GM12878 (cell line): Measurements from ENCODE around the gene ASPHD1. TPM values are rescaled to one million over a fixed set of nuclear protein-coding genes. Genes with fewer than 3 reads are reported as not detected.

Experiments used
- ATAC-seq: fragments of 200-7000 bp; cut with Tn5 transposase; 3 replicates; pipeline ENCODE4 v1.9.1; 2020; ENCODE audit warnings: mild to moderate bottlenecking, moderate library complexity
- BruUV-seq: library from RNA; stranded (reverse); fragments of 400-500 nt; replicated peaks from 2 replicates; lab custom pipeline; 2021; lab: Mats Ljungman, UMichigan
- CTCF ChIA-PET: fragments of 300-600 bp; sonication (Branson Sonifier 250); formaldehyde crosslinking; extraction: SDS; loops from one replicate; lab custom pipeline; 2021; ENCODE audit warnings: inconsistent platforms; lab: Yijun Ruan, JAX
- POLR2A ChIA-PET: fragments of 350-600 bp; formaldehyde crosslinking; extraction: SDS; loops from one replicate; lab custom pipeline; 2021; ENCODE audit warnings: inconsistent platforms; lab: Charles Lee
- RAD21 ChIA-PET: fragments of 300-600 bp; sonication (Branson Sonifier 250); formaldehyde crosslinking; loops from one replicate; lab custom pipeline; 2023; ENCODE audit warnings: antibody characterized with exemption; ENCODE audit not compliant: unreplicated experiment; lab: Charles Lee
- SMC1A ChIA-PET: fragments of 300-600 bp; sonication (Branson Sonifier 250); formaldehyde crosslinking; loops from one replicate; lab custom pipeline; 2023; ENCODE audit not compliant: unreplicated experiment, uncharacterized antibody; lab: Charles Lee
- DNase-seq: peaks from one replicate; pipeline ENCODE4 v3.0.0-alpha.2; 2011; ENCODE audit warnings: low read depth, low spot score
- FAIRE-seq: peaks from 3 replicates; lab custom pipeline; 2011; peaks lifted over from hg19 to GRCh38; lab: Jason Lieb, UNC
- H2AFZ ChIP-seq: 2 replicates; pipeline ENCODE4 v1.6.0; 2011; ENCODE audit warnings: low read depth, low read length, control low read depth; ENCODE audit not compliant: control insufficient read depth
- H3K27ac ChIP-seq: 2 replicates; pipeline ENCODE4 v1.5.1; 2011; ENCODE audit warnings: control low read depth; ENCODE audit not compliant: control insufficient read depth, insufficient read depth
- H3K27me3 ChIP-seq, 2 experiments: replicated peaks in 1 of 2; 2 replicates each; pipeline versions ENCODE4 v1.6.0 to v1.6.1; 2011; ENCODE audit warnings: low read length in 1 of 2; ENCODE audit not compliant: control insufficient read depth in 2 of 2, insufficient read depth in 2 of 2
- H3K36me3 ChIP-seq, 2 experiments: 2 replicates each; pipeline ENCODE4 v1.5.1; 2011; ENCODE audit warnings: low read length in 1 of 2; ENCODE audit not compliant: control insufficient read depth in 2 of 2, insufficient read depth in 2 of 2
- H3K4me1 ChIP-seq: 2 replicates; pipeline ENCODE4 v1.6.1; 2011; ENCODE audit warnings: mild to moderate bottlenecking, low read length, moderate library complexity, mixed read lengths; ENCODE audit not compliant: control insufficient read depth, insufficient read depth
- H3K4me2 ChIP-seq: 2 replicates; pipeline ENCODE4 v1.6.0; 2011; ENCODE audit warnings: control low read depth; ENCODE audit not compliant: control insufficient read depth, insufficient read depth
- H3K4me3 ChIP-seq: fragments of 200-600 bp; sonication (generic); 2 replicates; pipeline ENCODE4 v1.5.1; 2016
- H3K79me2 ChIP-seq: 2 replicates; pipeline ENCODE4 v1.6.0; 2011; ENCODE audit warnings: low read length; ENCODE audit not compliant: control insufficient read depth, insufficient read depth
- H3K9ac ChIP-seq: 2 replicates; pipeline ENCODE4 v1.8.0; 2011; ENCODE audit warnings: low read length, control low read depth, mixed read lengths; ENCODE audit not compliant: control insufficient read depth, insufficient read depth
- H3K9me3 ChIP-seq: replicated peaks from 3 replicates; pipeline ENCODE4 v1.5.1; 2011; ENCODE audit warnings: mild to moderate bottlenecking, low read length; ENCODE audit not compliant: control insufficient read depth, insufficient read depth
- H4K20me1 ChIP-seq: 2 replicates; pipeline ENCODE4 v1.6.0; 2011; ENCODE audit not compliant: control insufficient read depth, insufficient read depth
- CREM ChIP-seq: IDR thresholded peaks from 2 replicates; pipeline ENCODE4 v1.6.1; 2014; ENCODE audit warnings: antibody characterized with exemption, low read depth
- DPF2 ChIP-seq: fragments of 450-650 bp; IDR thresholded peaks from 2 replicates; pipeline ENCODE4 v1.6.1; 2017; ENCODE audit warnings: mild to moderate bottlenecking
- FOS ChIP-seq: IDR thresholded peaks from 3 replicates; pipeline ENCODE4 v1.6.1; 2011; ENCODE audit warnings: borderline replicate concordance; ENCODE audit not compliant: insufficient read length; ENCODE audit errors: extremely low read depth
- RCOR1 ChIP-seq: conservative IDR thresholded peaks from 2 replicates; pipeline ENCODE4 v1.6.1; 2012; ENCODE audit warnings: low read depth, low read length, improper control_type of control experiment
- WGBS: methylation state at CpG from one replicate; pipeline ENCODE4 v1.1.6; 2016; ENCODE audit warnings: low lambda C conversion rate; ENCODE audit not compliant: insufficient replicate concordance, insufficient coverage; ENCODE audit errors: missing lambda C conversion rate; 5-methylcytosine and 5-hydroxymethylcytosine counted together
- in situ Hi-C: fragments of 300-500 bp; cut with MboI; formaldehyde crosslinking; loops from 9 replicates; pipeline ENCODE4 v1.14.3; 2018; ENCODE audit warnings: mixed read lengths
- intact Hi-C: fragments of 100-400 bp; cut with micrococcal nuclease; formaldehyde crosslinking; loops from one replicate; pipeline ENCODE4 v1.14.2; 2022; ENCODE audit not compliant: unreplicated experiment
- polyA plus RNA-seq, 11 experiments: library from polyadenylated mRNA; depleted of rRNA in 4 of 11; unstranded in 6 of 11; stranded (reverse) in 5 of 11; fragments of >200 nt; fragmentation: Nextera tagmentation in 4 of 11; fragmentation: Illumina TruSeq in 1 of 11; extraction: Ambion mirVana in 4 of 11; extraction: Trizol in 1 of 11; gene quantifications; 1 replicate in 1 of 11; 2 replicates in 10 of 11; pipeline versions ENCODE4 v1.2.1 to v1.2.3, GENCODE V29; 2011 to 2016; ENCODE audit warnings: inconsistent platforms in 2 of 11, missing spikeins in 2 of 11, low read depth in 1 of 11
- total RNA-seq, 4 experiments: library from RNA; depleted of rRNA in 3 of 4; stranded (reverse); fragments of >200 nt in 3 of 4; fragmentation: Illumina TruSeq in 1 of 4; extraction: Trizol in 1 of 4; gene quantifications; 2 replicates each; pipeline versions ENCODE4 v1.2.1 to v1.2.3, GENCODE V29; 2013 to 2021
- TF ChIP-seq, protein P1 (sequence below): fragments of 450-650 bp; IDR thresholded peaks from 2 replicates; pipeline ENCODE4 v1.6.1; 2018; ENCODE audit warnings: mild to moderate bottlenecking, low read depth, moderate library complexity; ENCODE audit not compliant: partially characterized antibody
- TF ChIP-seq, protein P2 (sequence below): IDR thresholded peaks from 2 replicates; pipeline ENCODE4 v1.6.1; 2012; ENCODE audit warnings: low read depth, low read length, improper control_type of control experiment
- TF ChIP-seq, protein P3 (sequence below): fragments of 450-650 bp; formaldehyde crosslinking; IDR thresholded peaks from 2 replicates; pipeline ENCODE4 v1.4.0; 2020; ENCODE audit warnings: mild to moderate bottlenecking, moderate library complexity

Gene ASPHD1
- total and polyA plus RNA-seq, 10 of the 15 experiments (the other 5 are each of a cell fraction or from before 2014, with no cell fraction given) = not detected

DNA sequence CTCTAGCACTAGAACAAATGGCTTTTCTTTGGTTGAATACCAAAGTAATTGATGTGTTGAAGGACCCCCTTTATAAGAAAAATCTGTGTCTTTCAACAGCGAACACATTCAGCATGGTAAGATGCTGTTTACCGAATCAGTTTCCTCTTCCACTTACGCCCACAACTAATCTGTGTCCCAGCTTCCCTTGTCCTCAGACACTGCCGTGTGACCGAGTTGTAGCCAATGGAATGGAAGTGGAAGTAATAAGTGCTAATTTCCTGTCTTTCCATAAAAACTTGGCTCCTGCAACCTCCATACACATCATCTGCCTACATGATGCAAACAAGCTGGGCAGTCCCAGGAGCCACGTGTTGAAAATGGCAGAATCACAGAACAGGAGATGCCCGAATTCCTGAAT is 47.6 kb upstream of the ASPHD1 start:
- H3K4me1 ChIP-seq = no peaks in the 10 kb centered on the region
- BruUV-seq = no TSS peak
- no peaks in the 10 kb centered on the region for H4K20me1 ChIP-seq
- H3K9me3 ChIP-seq = no peaks in the 10 kb centered on the region
- POLR2A ChIA-PET = no interaction called here
- in situ Hi-C loops = no loop called here
- CTCF ChIA-PET = interaction anchor here (0.6 to 3.8 kb wide), 3 partner anchors 36 to 182 kb away, joined by 3 to 9 read pairs (median 3); no protein-coding TSS in a partner anchor
- no peaks in the 10 kb centered on the region for H3K79me2 ChIP-seq
- TF ChIP-seq FOS (no peak), CREM (no peak), DPF2 (no peak), RCOR1 (no peak)
- TF ChIP-seq, protein P1, sequence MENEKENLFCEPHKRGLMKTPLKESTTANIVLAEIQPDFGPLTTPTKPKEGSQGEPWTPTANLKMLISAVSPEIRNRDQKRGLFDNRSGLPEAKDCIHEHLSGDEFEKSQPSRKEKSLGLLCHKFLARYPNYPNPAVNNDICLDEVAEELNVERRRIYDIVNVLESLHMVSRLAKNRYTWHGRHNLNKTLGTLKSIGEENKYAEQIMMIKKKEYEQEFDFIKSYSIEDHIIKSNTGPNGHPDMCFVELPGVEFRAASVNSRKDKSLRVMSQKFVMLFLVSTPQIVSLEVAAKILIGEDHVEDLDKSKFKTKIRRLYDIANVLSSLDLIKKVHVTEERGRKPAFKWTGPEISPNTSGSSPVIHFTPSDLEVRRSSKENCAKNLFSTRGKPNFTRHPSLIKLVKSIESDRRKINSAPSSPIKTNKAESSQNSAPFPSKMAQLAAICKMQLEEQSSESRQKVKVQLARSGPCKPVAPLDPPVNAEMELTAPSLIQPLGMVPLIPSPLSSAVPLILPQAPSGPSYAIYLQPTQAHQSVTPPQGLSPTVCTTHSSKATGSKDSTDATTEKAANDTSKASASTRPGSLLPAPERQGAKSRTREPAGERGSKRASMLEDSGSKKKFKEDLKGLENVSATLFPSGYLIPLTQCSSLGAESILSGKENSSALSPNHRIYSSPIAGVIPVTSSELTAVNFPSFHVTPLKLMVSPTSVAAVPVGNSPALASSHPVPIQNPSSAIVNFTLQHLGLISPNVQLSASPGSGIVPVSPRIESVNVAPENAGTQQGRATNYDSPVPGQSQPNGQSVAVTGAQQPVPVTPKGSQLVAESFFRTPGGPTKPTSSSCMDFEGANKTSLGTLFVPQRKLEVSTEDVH = no peak
- TF ChIP-seq, protein P2, sequence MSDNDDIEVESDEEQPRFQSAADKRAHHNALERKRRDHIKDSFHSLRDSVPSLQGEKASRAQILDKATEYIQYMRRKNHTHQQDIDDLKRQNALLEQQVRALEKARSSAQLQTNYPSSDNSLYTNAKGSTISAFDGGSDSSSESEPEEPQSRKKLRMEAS = no peak
- TF ChIP-seq, protein P3, sequence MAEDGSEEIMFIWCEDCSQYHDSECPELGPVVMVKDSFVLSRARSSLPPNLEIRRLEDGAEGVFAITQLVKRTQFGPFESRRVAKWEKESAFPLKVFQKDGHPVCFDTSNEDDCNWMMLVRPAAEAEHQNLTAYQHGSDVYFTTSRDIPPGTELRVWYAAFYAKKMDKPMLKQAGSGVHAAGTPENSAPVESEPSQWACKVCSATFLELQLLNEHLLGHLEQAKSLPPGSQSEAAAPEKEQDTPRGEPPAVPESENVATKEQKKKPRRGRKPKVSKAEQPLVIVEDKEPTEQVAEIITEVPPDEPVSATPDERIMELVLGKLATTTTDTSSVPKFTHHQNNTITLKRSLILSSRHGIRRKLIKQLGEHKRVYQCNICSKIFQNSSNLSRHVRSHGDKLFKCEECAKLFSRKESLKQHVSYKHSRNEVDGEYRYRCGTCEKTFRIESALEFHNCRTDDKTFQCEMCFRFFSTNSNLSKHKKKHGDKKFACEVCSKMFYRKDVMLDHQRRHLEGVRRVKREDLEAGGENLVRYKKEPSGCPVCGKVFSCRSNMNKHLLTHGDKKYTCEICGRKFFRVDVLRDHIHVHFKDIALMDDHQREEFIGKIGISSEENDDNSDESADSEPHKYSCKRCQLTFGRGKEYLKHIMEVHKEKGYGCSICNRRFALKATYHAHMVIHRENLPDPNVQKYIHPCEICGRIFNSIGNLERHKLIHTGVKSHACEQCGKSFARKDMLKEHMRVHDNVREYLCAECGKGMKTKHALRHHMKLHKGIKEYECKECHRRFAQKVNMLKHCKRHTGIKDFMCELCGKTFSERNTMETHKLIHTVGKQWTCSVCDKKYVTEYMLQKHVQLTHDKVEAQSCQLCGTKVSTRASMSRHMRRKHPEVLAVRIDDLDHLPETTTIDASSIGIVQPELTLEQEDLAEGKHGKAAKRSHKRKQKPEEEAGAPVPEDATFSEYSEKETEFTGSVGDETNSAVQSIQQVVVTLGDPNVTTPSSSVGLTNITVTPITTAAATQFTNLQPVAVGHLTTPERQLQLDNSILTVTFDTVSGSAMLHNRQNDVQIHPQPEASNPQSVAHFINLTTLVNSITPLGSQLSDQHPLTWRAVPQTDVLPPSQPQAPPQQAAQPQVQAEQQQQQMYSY (CRISPR knock-in tag) = no peak
- H3K27me3 ChIP-seq = no peaks in the 10 kb centered on the region
- no peak overlapping the region for H3K4me2 ChIP-seq
- intact Hi-C loops = no loop called here
- no peak overlapping the region for H3K9ac ChIP-seq
- DNase-seq (no peak), FAIRE-seq (no peak), ATAC-seq (no peak)
- 73% methylated on average over 7 of the region's 7 CpGs for WGBS
- RAD21 ChIA-PET = interaction anchor here (0.6 kb wide), 1 partner anchor 159 kb away, joined by 4 read pairs; no protein-coding TSS in a partner anchor
- no peak overlapping the region for H2AFZ ChIP-seq
- no peaks in the 10 kb centered on the region for H3K36me3 ChIP-seq
- H3K4me3 ChIP-seq = no peak overlapping the region
- SMC1A ChIA-PET = no interaction called here
- H3K27ac ChIP-seq = no peak overlapping the region
